Chondrocyte (in vitro differentiated cells): ENCODE results near the gene OR6S1. TPM values are rescaled to one million over a fixed set of nuclear protein-coding genes. Genes with fewer than 3 reads are reported as not detected.
"Not testable (repeated sequence)": the region's sequence is repeated elsewhere in the genome, so short reads cannot be mapped to it uniquely, and the experiment has no call there.

Experiments used
- DNase-seq: peaks from one replicate; pipeline ENCODE4 v3.0.0; 2021; ENCODE audit warnings: mixed read lengths, low spot score
- H3K27ac Mint-ChIP-seq: one replicate; pipeline ENCODE4 v1.8.0; 2021; ENCODE audit warnings: mild to moderate bottlenecking, moderate library complexity, mixed read lengths; ENCODE audit not compliant: unreplicated experiment
- H3K27me3 Mint-ChIP-seq: 2 replicates; pipeline ENCODE4 v1.8.0; 2021; ENCODE audit warnings: low read depth, mixed read lengths
- H3K36me3 Mint-ChIP-seq: 2 replicates; pipeline ENCODE4 v1.8.0; 2021; ENCODE audit warnings: low read depth, mixed read lengths
- H3K4me1 Mint-ChIP-seq: 2 replicates; pipeline ENCODE4 v1.8.0; 2021; ENCODE audit warnings: low read depth, mild to moderate bottlenecking, mixed read lengths
- H3K4me3 Mint-ChIP-seq: one replicate; pipeline ENCODE4 v1.8.0; 2021; ENCODE audit warnings: mild to moderate bottlenecking, moderate library complexity, mixed read lengths; ENCODE audit not compliant: unreplicated experiment
- H3K9me3 Mint-ChIP-seq: 2 replicates; pipeline ENCODE4 v1.8.0; 2021; ENCODE audit warnings: low read depth, mixed read lengths
- CTCF ChIP-seq: fragments of 200-600 bp; sonication (generic); IDR thresholded peaks from 2 replicates; pipeline ENCODE4 v1.5.0; 2021; ENCODE audit warnings: antibody characterized with exemption, mild to moderate bottlenecking, moderate library complexity
- total RNA-seq: library from RNA; stranded (reverse); gene quantifications from 3 replicates; pipeline ENCODE4 v1.2.1, GENCODE V29; 2021

OR6S1 gene
- total RNA-seq, 1 donor from 2014 or later = not detected

GRCh38 chr14:20652996-20653975 lies 11.8 kb upstream of the OR6S1 start:
- DNase-seq = no peak
- H3K4me3 Mint-ChIP-seq = no peak overlapping the region
- H3K9me3 Mint-ChIP-seq = no peaks in the 10 kb centered on the region
- no peaks in the 10 kb centered on the region for H3K36me3 Mint-ChIP-seq
- TF ChIP-seq CTCF = no peak
- H3K27ac Mint-ChIP-seq = no peak overlapping the region
- H3K4me1 Mint-ChIP-seq = no peaks in the 10 kb centered on the region
- H3K27me3 Mint-ChIP-seq = peaks cover 60% of the 10 kb centered on the region

- no peak for TF ChIP-seq CTCF
- H3K27me3 Mint-ChIP-seq = peaks cover 46% of the 10 kb centered on the region
Observed at GRCh38 chr14:20645481-20645880, 4.0 kb upstream of the OR6S1 start.

GRCh38 chr14:20644520-20644919 lies 3.0 kb upstream of the OR6S1 start:
- no peak for DNase-seq
- H3K27ac Mint-ChIP-seq = no peak overlapping the region
- no peak overlapping the region for H3K4me3 Mint-ChIP-seq
- no peak for TF ChIP-seq CTCF
- H3K4me1 Mint-ChIP-seq = no peaks in the 10 kb centered on the region
- no peaks in the 10 kb centered on the region for H3K9me3 Mint-ChIP-seq
- peaks cover 46% of the 10 kb centered on the region for H3K27me3 Mint-ChIP-seq
- H3K36me3 Mint-ChIP-seq = peaks cover 3% of the 10 kb centered on the region

More at GRCh38 chr14:20645481-20645880, 4.0 kb upstream of the OR6S1 start:
- H3K4me3 Mint-ChIP-seq = no peak overlapping the region
- H3K27ac Mint-ChIP-seq = no peak overlapping the region
- H3K36me3 Mint-ChIP-seq = peaks cover 3% of the 10 kb centered on the region
- DNase-seq = no peak
- no peaks in the 10 kb centered on the region for H3K9me3 Mint-ChIP-seq
- no peaks in the 10 kb centered on the region for H3K4me1 Mint-ChIP-seq

- H3K27me3 Mint-ChIP-seq = peaks cover 47% of the 10 kb centered on the region
- H3K27ac Mint-ChIP-seq, H3K4me1 Mint-ChIP-seq, DNase-seq, H3K36me3 Mint-ChIP-seq, H3K4me3 Mint-ChIP-seq, H3K9me3 Mint-ChIP-seq: not testable (repeated sequence)
Observed at GRCh38 chr14:20642755-20643154, 1.3 kb upstream of the OR6S1 start.

GRCh38 chr14:20642182-20642581 lies 691 bp upstream of the OR6S1 start:
- no peak for DNase-seq
- no peaks in the 10 kb centered on the region for H3K9me3 Mint-ChIP-seq
- peaks cover 46% of the 10 kb centered on the region for H3K27me3 Mint-ChIP-seq
- no peak overlapping the region for H3K27ac Mint-ChIP-seq
- H3K4me3 Mint-ChIP-seq = no peak overlapping the region
- no peaks in the 10 kb centered on the region for H3K4me1 Mint-ChIP-seq
- H3K36me3 Mint-ChIP-seq = peaks cover 3% of the 10 kb centered on the region
- TF ChIP-seq CTCF = no peak
